ENCODE data around the gene DDC. TPM values are rescaled to one million over a fixed set of nuclear protein-coding genes. Genes with fewer than 3 reads are reported as not detected.

Gene DDC
- total RNA-seq, 2 donors from 2014 or later: 1.5 to 1.9 TPM

DNA sequence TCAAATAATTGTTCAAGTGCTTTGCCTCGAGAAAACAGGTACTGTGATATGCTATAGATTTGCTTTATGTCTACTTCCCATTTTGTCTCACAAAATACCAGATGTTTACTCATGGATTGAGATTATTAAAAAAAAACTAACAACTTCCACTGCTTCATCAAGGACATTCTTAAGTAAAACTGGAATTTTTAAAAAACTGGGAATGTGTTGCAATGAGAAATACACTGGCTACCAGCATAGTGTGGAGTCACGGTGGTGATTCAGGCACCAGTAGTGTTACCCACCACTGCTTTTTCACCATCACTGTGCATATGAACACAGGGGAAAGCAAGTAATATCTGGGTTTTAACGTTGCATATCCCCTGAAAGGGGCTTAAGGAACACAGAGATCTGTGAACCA, 136.3 kb downstream of the DDC start:
- no peaks in the 10 kb centered on the region for H3K4me1 ChIP-seq (replicated peaks)
- 71% methylated on average over 3 of the region's 3 CpGs for WGBS
- intact Hi-C loops (cut with DNase I): no loop called here
- no peak overlapping the region for H3K4me3 ChIP-seq
- no peak for DNase-seq (ENCODE audit: low spot score)
- no peak for TF ChIP-seq CTCF (IDR thresholded peaks at IDR 0.05)
- TF ChIP-seq POLR2AphosphoS5 (IDR thresholded peaks at IDR 0.05): no peak
- no peak overlapping the region for H3K27ac ChIP-seq
- no peaks in the 10 kb centered on the region for H3K9me3 ChIP-seq
- no peaks in the 10 kb centered on the region for H3K36me3 ChIP-seq
- H3K27me3 ChIP-seq (replicated peaks; ENCODE audit: insufficient read depth): no peaks in the 10 kb centered on the region

- no peak overlapping the region for H3K27ac ChIP-seq
- no peaks in the 10 kb centered on the region for H3K27me3 ChIP-seq (replicated peaks; ENCODE audit: insufficient read depth)
- no peak overlapping the region for H3K4me3 ChIP-seq
- H3K4me1 ChIP-seq (replicated peaks): no peaks in the 10 kb centered on the region
- intact Hi-C loops (cut with DNase I): no loop called here
- no peak for DNase-seq (ENCODE audit: low spot score)
- H3K9me3 ChIP-seq: no peaks in the 10 kb centered on the region
- 57% methylated on average over 2 of the region's 2 CpGs for WGBS
- H3K36me3 ChIP-seq: no peaks in the 10 kb centered on the region
- TF ChIP-seq POLR2A (IDR thresholded peaks at IDR 0.05) (no peak), POLR2AphosphoS5 (IDR thresholded peaks at IDR 0.05) (no peak), CTCF (IDR thresholded peaks at IDR 0.05) (no peak)
These were observed 137.7 kb downstream of the DDC start for GRCh38 chr7:50427518-50427917.

- 84% methylated on average over 5 of the region's 5 CpGs for WGBS
- Histone ChIP-seq H3K36me3 (no peaks in the 10 kb centered on the region), H3K9me3 (no peaks in the 10 kb centered on the region), H3K4me3 (no peak overlapping the region), H3K27me3 (replicated peaks; ENCODE audit: insufficient read depth) (no peaks in the 10 kb centered on the region), H3K27ac (no peak overlapping the region), H3K4me1 (replicated peaks) (no peaks in the 10 kb centered on the region)
- no peak for DNase-seq (ENCODE audit: low spot score)
- no peak for TF ChIP-seq CTCF (IDR thresholded peaks at IDR 0.05)
- TF ChIP-seq POLR2A (IDR thresholded peaks at IDR 0.05): no peak
- no peak for TF ChIP-seq POLR2AphosphoS5 (IDR thresholded peaks at IDR 0.05)
- intact Hi-C loops (cut with DNase I): no loop called here
These were observed 138.7 kb downstream of the DDC start for GRCh38 chr7:50426280-50427045.

DNA sequence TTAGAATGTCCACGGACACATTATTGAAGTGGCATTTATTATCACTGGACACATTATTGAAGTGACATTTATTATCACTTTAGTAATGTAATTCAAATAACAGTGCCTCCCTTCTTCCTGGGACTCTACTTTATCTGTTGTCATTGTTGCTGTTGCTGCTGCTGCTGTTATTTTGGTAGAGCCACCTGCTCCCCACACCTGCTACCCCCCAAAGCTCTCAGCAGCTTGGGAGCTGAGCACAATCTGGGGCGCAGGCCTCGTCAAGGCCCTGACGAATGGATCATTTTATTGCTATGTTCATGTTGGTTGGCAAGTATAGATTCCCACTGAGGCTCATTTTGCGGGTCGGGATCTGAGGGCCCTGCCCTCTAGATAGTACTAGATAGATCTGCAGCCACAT, 139.9 kb downstream of the DDC start:
- no peak for TF ChIP-seq CTCF (IDR thresholded peaks at IDR 0.05)
- no peak for TF ChIP-seq POLR2AphosphoS5 (IDR thresholded peaks at IDR 0.05)
- no peak for TF ChIP-seq POLR2A (IDR thresholded peaks at IDR 0.05)
- Histone ChIP-seq H3K9me3 (no peaks in the 10 kb centered on the region), H3K36me3 (no peaks in the 10 kb centered on the region), H3K27me3 (replicated peaks; ENCODE audit: insufficient read depth) (no peaks in the 10 kb centered on the region), H3K4me1 (replicated peaks) (no peaks in the 10 kb centered on the region), H3K27ac (no peak overlapping the region), H3K4me3 (no peak overlapping the region)
- 77% methylated on average over 6 of the region's 6 CpGs for WGBS
- no peak for DNase-seq (ENCODE audit: low spot score)
- intact Hi-C loops (cut with DNase I): no loop called here

GRCh38 chr7:50423860-50424259, 141.3 kb downstream of the DDC start:
- Histone ChIP-seq H3K36me3 (no peaks in the 10 kb centered on the region), H3K9me3 (no peaks in the 10 kb centered on the region), H3K4me3 (no peak overlapping the region), H3K27me3 (replicated peaks; ENCODE audit: insufficient read depth) (no peaks in the 10 kb centered on the region), H3K27ac (no peak overlapping the region), H3K4me1 (replicated peaks) (no peaks in the 10 kb centered on the region)
- no peak for TF ChIP-seq POLR2AphosphoS5 (IDR thresholded peaks at IDR 0.05)
- no peak for DNase-seq (ENCODE audit: low spot score)
- WGBS: 71% methylated on average over 4 of the region's 4 CpGs
- intact Hi-C loops (cut with DNase I): no loop called here
